ENCODE results near the gene TMEM147.
A peak's percentile ranks its signal among the peaks of the same experiment; 100 is the strongest.

The TMEM147 gene

GRCh38 chr19:35553385-35554000 is 8.1 kb downstream of the TMEM147 start:
- ChIA-PET POLR2A (no interaction called here), CTCF (no interaction called here)
- DNase-seq (ENCODE audit: low read depth, low spot score), result no peak
- no peak overlapping the region for H3K4me3 ChIP-seq (ENCODE audit: low read depth, low read length)
- TF ChIP-seq, protein P1, sequence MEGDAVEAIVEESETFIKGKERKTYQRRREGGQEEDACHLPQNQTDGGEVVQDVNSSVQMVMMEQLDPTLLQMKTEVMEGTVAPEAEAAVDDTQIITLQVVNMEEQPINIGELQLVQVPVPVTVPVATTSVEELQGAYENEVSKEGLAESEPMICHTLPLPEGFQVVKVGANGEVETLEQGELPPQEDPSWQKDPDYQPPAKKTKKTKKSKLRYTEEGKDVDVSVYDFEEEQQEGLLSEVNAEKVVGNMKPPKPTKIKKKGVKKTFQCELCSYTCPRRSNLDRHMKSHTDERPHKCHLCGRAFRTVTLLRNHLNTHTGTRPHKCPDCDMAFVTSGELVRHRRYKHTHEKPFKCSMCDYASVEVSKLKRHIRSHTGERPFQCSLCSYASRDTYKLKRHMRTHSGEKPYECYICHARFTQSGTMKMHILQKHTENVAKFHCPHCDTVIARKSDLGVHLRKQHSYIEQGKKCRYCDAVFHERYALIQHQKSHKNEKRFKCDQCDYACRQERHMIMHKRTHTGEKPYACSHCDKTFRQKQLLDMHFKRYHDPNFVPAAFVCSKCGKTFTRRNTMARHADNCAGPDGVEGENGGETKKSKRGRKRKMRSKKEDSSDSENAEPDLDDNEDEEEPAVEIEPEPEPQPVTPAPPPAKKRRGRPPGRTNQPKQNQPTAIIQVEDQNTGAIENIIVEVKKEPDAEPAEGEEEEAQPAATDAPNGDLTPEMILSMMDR (IDR thresholded peaks at IDR 0.05; ENCODE audit: insufficient read depth, low read length, missing control alignments), result no peak

DNA sequence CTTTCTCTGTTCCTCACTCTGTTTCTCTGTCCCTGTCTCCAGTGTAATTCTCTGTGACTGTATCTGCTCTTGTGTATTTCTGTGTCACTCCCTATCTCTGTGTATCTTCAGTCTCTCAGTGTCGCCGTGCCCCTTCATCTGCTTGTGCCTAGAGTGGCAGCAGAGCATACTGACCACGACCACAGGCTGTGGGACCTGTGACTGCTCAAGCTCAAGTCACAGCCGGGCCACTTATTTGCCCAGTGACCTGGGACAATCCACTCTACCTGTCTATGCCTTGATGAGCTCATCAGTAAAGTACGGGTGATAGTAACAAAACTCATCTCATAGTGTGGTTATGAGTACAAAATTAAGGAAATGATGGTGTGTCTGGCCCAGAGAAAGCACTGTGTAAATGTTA is 8.7 kb downstream of the TMEM147 start:
- CTCF ChIA-PET, result no interaction called here

GRCh38 chr19:35555301-35556005 is 10.0 kb downstream of the TMEM147 start:
- no peak for DNase-seq (ENCODE audit: low read depth, low spot score)

More for the DNA sequence above, 8.7 kb downstream of the TMEM147 start:
- TF ChIP-seq, protein P1 (IDR thresholded peaks at IDR 0.05; ENCODE audit: insufficient read depth, low read length, missing control alignments), result no peak
- POLR2A ChIA-PET, result no interaction called here
- no peak for DNase-seq (ENCODE audit: low read depth, low spot score)
- H3K4me3 ChIP-seq (ENCODE audit: low read depth, low read length), result no peak overlapping the region

GRCh38 chr19:35556025-35556590 is 10.7 kb downstream of the TMEM147 start:
- ChIA-PET CTCF (interaction anchor here (0.7 to 5.9 kb wide), 12 partner anchors 8 to 164 kb away, joined by 3 to 44 read pairs (median 4); no protein-coding TSS in a partner anchor), POLR2A (no interaction called here)
- H3K4me3 ChIP-seq (ENCODE audit: low read depth, low read length), result no peak overlapping the region
- TF ChIP-seq, protein P1 (IDR thresholded peaks at IDR 0.05; ENCODE audit: insufficient read depth, low read length, missing control alignments), result no peak
- no peak for DNase-seq (ENCODE audit: low read depth, low spot score)

More at GRCh38 chr19:35555301-35556005, 10.0 kb downstream of the TMEM147 start:
- TF ChIP-seq, protein P1 (IDR thresholded peaks at IDR 0.05; ENCODE audit: insufficient read depth, low read length, missing control alignments), result peak; percentile 41
- no peak overlapping the region for H3K4me3 ChIP-seq (ENCODE audit: low read depth, low read length)
- ChIA-PET POLR2A (no interaction called here), CTCF (interaction anchor here (0.7 to 5.9 kb wide), 10 partner anchors 7 to 165 kb away, joined by 3 to 44 read pairs (median 4); no protein-coding TSS in a partner anchor)

- TF ChIP-seq, protein P1 (IDR thresholded peaks at IDR 0.05; ENCODE audit: insufficient read depth, low read length, missing control alignments), result no peak
- POLR2A ChIA-PET, result no interaction called here
- CTCF ChIA-PET, result interaction anchor here (0.8 to 5.9 kb wide), 9 partner anchors 9 to 159 kb away, joined by 3 to 44 read pairs (median 4); no protein-coding TSS in a partner anchor
Measured at GRCh38 chr19:35556846-35557538, 11.6 kb downstream of the TMEM147 start.

More at GRCh38 chr19:35556846-35557538, 11.6 kb downstream of the TMEM147 start:
- no peak overlapping the region for H3K4me3 ChIP-seq (ENCODE audit: low read depth, low read length)
- no peak for DNase-seq (ENCODE audit: low read depth, low spot score)
